Osteocyte (in vitro differentiated cells): ENCODE measurements around the gene ROS1. TPM values are rescaled to one million over a fixed set of nuclear protein-coding genes. Genes with fewer than 3 reads are reported as not detected.

Source experiments
- DNase-seq: peaks from one replicate; pipeline ENCODE4 v3.0.0; 2021; ENCODE audit warnings: mixed read lengths; ENCODE audit not compliant: unreplicated experiment; ENCODE audit errors: extremely low spot score
- H3K27ac Mint-ChIP-seq: one replicate; pipeline ENCODE4 v1.8.0; 2021; ENCODE audit warnings: mild to moderate bottlenecking, mixed read lengths; ENCODE audit not compliant: unreplicated experiment
- H3K27me3 Mint-ChIP-seq: one replicate; pipeline ENCODE4 v1.8.0; 2021; ENCODE audit warnings: mixed read lengths; ENCODE audit not compliant: unreplicated experiment
- H3K36me3 Mint-ChIP-seq: one replicate; pipeline ENCODE4 v1.8.0; 2021; ENCODE audit warnings: mixed read lengths; ENCODE audit not compliant: unreplicated experiment
- H3K4me1 Mint-ChIP-seq: one replicate; pipeline ENCODE4 v1.8.0; 2021; ENCODE audit warnings: mixed read lengths; ENCODE audit not compliant: unreplicated experiment
- H3K4me3 Mint-ChIP-seq: one replicate; pipeline ENCODE4 v1.8.0; 2021; ENCODE audit warnings: mild to moderate bottlenecking, moderate library complexity, mixed read lengths; ENCODE audit not compliant: unreplicated experiment
- H3K9me3 Mint-ChIP-seq: one replicate; pipeline ENCODE4 v1.8.0; 2021; ENCODE audit warnings: mixed read lengths; ENCODE audit not compliant: unreplicated experiment
- CTCF ChIP-seq: fragments of 200-600 bp; sonication (generic); IDR thresholded peaks from 2 replicates; pipeline ENCODE4 v1.5.0; 2021; ENCODE audit warnings: antibody characterized with exemption, mild to moderate bottlenecking, moderate library complexity
- total RNA-seq: library from RNA; stranded (reverse); gene quantifications from 2 replicates; pipeline ENCODE4 v1.2.1, GENCODE V29; 2021

The ROS1 gene
- total RNA-seq, 1 donor from 2014 or later = not detected

- Mint-ChIP-seq H3K4me1 (no peaks in the 10 kb centered on the region), H3K9me3 (peaks cover 5% of the 10 kb centered on the region), H3K4me3 (no peak overlapping the region), H3K27ac (no peak overlapping the region), H3K36me3 (no peaks in the 10 kb centered on the region), H3K27me3 (peaks cover 7% of the 10 kb centered on the region)
- no peak for DNase-seq
- no peak for TF ChIP-seq CTCF
These were observed 97.2 kb downstream of the ROS1 start for GRCh38 chr6:117328500-117328899.

- TF ChIP-seq CTCF = no peak
- peaks cover 5% of the 10 kb centered on the region for H3K9me3 Mint-ChIP-seq
These were observed 97.7 kb downstream of the ROS1 start for GRCh38 chr6:117328005-117328389.

GRCh38 chr6:117327149-117328004 lies 98.4 kb downstream of the ROS1 start:
- DNase-seq = no peak
- Mint-ChIP-seq H3K4me3 (no peak overlapping the region), H3K36me3 (no peaks in the 10 kb centered on the region), H3K27ac (no peak overlapping the region), H3K27me3 (peaks cover 7% of the 10 kb centered on the region), H3K4me1 (no peaks in the 10 kb centered on the region), H3K9me3 (peaks cover under 1% of the 10 kb centered on the region)
- TF ChIP-seq CTCF = no peak

More at GRCh38 chr6:117328005-117328389, 97.7 kb downstream of the ROS1 start:
- Mint-ChIP-seq H3K27me3 (peaks cover 7% of the 10 kb centered on the region), H3K27ac (no peak overlapping the region), H3K4me3 (no peak overlapping the region), H3K36me3 (no peaks in the 10 kb centered on the region), H3K4me1 (no peaks in the 10 kb centered on the region)
- no peak for DNase-seq

GRCh38 chr6:117326396-117326795 lies 99.3 kb downstream of the ROS1 start:
- H3K9me3 Mint-ChIP-seq = no peaks in the 10 kb centered on the region
- H3K27me3 Mint-ChIP-seq = peaks cover 7% of the 10 kb centered on the region
- no peak overlapping the region for H3K4me3 Mint-ChIP-seq
- H3K4me1 Mint-ChIP-seq = no peaks in the 10 kb centered on the region
- no peaks in the 10 kb centered on the region for H3K36me3 Mint-ChIP-seq
- no peak for TF ChIP-seq CTCF
- no peak for DNase-seq
- H3K27ac Mint-ChIP-seq = no peak overlapping the region

GRCh38 chr6:117317261-117317660 lies 108.5 kb downstream of the ROS1 start:
- peak; percentile 41 for TF ChIP-seq CTCF
- Mint-ChIP-seq H3K36me3 (no peaks in the 10 kb centered on the region), H3K27me3 (peaks cover 14% of the 10 kb centered on the region), H3K4me1 (no peaks in the 10 kb centered on the region), H3K4me3 (no peak overlapping the region), H3K27ac (no peak overlapping the region), H3K9me3 (no peaks in the 10 kb centered on the region)
- DNase-seq = no peak
